ENCODE data around the gene SAMD10. TPM values are rescaled to one million over a fixed set of nuclear protein-coding genes. Genes with fewer than 3 reads are reported as not detected.
"Not testable (repeated sequence)": the region's sequence is repeated elsewhere in the genome, so short reads cannot be mapped to it uniquely, and the experiment has no call there.

Gene SAMD10
- polyA plus RNA-seq, 3 donors = 2.0 to 2.7 (median 2.6) TPM

DNA sequence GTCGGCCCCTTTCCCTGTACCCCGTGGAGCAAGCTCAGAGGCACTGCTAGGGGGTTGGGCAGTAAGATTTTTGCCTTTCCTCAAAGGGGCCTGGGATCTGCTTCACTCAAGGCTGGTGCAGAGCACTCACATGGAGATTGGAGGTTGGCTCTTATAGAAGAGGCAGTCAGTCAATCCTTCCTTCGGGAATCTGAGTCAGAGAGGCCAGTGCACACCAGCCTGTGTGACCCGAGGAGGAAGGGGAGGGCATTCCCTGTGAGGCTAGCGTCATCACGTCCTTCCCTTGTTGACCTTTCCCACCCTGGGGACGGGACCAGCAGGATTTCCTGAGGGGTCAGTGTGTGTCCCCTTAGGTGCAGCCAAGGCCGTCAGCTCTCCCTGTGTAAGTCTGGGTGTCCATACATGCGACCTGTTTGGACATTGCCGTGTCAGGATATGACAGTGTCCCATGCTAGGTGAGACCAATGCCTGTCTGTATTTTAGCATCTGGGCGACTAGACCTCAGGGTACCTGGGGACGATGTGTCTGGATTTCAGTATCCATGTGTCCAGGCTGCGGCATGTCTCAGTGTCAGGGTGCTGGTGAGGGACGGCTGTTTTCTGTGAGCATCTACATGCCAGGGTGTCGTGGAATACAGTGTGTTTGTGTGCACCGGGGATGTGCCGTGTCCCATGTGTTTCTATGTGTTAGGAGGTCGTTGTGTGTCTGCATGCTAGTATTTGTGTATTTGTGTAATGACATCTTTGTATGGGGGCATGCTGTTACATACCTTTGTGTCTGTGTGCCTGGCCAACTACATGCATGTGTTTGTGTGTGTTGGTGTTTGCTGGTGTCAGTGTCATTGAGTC, 6.9 kb downstream of the SAMD10 start:
- WGBS, 3 donors = 64 to 69% (median 68%) methylated on average over 18 of the region's 18 CpGs
- H3K27ac ChIP-seq (ENCODE audit: low read depth, low read length) = no peak overlapping the region

DNA sequence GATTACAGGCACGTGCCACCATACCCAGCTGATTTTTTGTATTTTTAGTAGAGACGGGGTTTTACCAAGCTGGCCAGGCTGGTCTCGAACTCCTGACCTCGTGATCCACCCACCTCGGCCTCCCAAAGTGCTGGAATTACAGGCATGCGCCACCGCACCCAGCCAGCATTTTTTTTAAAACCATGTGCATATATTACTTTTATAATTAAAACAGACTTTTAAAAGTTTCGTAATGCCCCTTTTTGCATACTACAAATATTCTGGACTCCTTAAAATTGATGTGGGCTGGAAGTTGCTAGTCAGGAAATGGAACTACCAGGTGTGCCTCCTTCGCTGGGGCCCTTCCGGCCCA, 7.5 kb downstream of the SAMD10 start:
- not testable (repeated sequence) for H3K27ac ChIP-seq (ENCODE audit: low read depth, low read length)
- 65 to 83% (median 76%) methylated on average over 10 of the region's 10 CpGs for WGBS, 3 donors

DNA sequence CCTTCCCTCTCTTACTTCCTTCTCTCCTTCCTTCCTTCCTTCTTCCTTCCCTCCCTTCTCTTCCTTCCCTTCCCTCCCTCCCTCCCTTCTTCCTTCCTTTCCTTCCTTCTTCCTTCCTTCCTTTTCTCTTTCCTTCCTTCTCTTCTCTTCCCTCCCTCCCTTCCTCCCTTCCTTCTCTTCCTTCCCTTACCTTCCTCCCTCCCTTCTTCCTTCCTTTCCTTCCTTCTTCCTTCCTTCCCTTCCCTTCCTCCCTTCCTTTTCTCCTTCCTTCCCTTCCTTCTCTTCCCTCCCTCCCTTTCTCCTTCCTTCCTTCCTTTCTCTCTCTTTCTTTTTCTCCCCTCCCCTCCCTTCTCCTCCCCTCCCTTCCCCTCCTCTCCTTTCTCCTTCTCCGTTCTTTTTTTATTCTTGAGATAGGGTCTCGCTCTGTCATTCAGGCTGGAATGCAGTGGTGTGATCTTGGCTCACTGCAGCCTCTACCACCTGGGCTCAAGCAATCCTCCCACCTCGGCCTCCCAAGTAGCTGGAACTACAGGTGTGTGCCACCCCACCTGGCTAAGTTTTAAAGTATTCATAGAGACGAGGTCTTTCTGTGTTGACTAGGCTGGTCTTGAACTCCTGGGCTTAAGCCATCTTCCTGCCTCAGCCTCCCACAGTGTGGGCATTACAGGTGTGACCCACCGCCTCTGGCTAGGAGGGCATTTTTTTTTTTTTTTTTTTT, 8.6 kb downstream of the SAMD10 start:
- no peak overlapping the region for H3K27ac ChIP-seq (ENCODE audit: low read depth, low read length)
- 89 to 92% (median 91%) methylated on average over 5 of the region's 5 CpGs for WGBS, 3 donors

DNA sequence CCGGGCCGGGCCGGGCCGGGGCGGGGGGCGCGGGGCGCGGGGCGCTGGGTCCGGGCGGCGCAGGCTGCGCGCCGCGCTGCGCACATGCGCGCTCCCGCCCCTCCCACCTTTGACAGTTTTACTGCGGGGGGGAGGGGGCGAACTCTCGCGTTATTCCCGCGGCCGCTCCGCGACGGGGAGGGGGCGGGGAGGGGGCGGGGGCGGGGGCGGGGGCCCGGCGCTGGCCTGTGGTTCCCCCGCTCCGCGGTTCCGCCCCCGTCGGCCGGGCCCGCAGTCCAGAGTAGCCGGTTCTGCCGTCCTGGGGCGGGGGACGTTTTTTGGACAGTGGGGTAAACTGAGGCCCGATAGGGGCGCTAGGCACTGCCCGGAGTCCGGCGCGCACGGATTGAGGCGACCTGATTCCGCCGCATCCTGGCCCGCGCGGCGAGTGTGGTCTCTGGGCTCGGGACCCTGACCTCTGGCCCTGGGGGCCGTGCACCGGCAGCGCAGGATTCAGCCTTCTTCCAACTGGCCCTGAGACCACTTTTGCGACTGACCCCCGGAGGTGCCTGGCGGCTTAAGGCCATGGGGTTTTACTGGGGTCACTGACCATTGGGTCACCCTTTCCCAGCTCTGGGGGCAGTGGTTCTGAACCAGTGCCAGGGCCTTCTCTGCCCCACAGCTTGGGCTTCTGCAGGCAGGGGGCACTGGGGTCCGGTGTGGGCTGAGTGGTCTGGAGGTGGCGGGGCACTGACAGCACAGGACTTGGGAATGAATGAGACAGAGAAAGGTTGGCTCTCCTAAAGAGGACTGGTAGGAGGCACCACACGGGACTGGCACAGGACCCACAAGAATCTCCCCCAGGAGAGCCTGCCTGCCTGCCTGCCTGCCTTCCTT, 9.4 kb downstream of the SAMD10 start, which contains the start of gene ZNF512B:
Gene ZNF512B (minus strand): TSS at position 93 of the 876 bp plus-strand sequence. CDS start 1,980 bp downstream, outside the sequence.
- H3K27ac ChIP-seq (ENCODE audit: low read depth, low read length) = no peak within 1 kb of the TSS
- 4 to 7% (median 7%) methylated on average over 25 to 51 of the region's 73 CpGs for WGBS, 3 donors

DNA sequence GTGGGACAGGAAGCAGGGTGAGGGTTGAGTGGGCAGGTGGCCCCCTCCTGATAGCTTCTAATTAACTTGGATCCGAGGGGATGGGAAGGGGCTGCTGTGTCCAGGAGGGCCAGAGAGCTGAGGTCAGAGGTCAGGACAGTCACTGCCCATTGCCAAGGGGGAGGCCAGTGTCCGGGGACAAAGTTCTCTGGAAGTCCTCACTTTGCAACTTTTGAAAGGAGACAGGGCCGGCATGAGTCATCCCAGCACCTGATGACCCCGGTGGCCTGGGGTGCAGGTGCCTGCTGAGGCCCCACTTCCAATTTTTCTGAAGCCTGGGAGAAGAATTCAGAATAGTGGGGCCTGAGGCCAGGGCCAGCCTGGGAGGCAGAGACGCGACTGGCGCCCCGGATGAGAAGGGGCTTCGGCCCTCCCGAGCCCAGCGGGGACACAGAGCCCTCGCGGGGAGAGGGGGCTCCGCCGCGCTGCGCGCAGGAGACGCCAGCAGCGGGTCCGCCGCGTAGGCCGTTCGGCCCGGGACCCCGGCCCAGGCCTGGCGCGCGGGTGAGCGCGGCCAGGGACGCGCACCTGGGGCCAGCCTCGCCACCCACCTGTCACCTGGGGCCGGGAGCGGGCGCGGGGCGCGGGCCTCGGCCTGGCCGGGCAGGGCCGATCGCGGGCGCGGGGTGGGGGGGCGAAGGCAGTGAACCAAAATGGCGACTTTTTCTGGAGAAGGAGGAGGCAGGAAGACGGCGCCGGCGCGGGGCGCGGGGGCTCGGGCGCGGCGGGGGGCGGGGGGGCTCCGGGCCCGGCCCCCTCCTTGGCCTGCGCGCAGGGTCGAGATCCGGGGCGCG, 10.3 kb downstream of the SAMD10 start:
- WGBS, 3 donors = 1 to 3% (median 2%) methylated on average over 39 to 68 of the region's 70 CpGs
- H3K27ac ChIP-seq (ENCODE audit: low read depth, low read length) = no peak overlapping the region

DNA sequence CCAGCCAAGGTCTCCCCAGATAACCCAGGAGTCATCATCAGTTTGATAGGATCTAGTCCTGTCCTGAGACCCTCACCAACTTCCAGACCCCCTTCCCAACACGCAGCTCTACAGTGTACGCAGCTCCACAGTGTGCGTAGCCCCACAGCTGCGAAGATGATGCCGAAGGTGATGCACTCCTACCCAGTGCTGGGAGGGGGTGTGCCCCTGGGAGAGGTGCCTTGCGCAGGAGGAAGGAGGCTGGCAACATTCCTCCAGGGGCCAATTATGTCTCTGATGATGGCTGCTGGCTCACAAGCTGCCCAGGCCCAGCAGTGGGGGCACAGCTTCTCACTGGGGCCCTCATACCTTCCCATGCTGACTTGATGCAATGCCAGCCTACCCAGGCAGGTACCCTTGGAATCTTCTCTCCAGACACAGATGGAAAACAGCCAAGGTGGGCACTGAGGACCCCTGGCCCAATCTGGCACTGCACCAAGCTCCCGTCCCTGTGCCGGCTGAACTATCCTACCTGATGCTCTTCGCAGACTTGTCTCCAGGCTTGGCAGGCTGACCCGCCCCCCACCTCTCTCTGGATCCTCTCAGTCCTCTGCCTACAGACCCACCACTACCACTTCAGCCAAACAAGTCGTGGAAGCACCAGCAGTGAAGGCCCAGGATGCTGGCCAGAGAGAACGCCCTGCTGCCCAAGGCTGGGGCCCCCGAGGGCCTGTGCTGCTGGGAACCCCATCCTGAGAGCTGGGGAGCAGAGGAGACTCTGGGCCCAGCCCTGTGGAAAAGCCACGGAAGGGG, 11.1 kb downstream of the SAMD10 start:
- 71 to 78% (median 77%) methylated on average over 14 of the region's 14 CpGs for WGBS, 3 donors
- no peak overlapping the region for H3K27ac ChIP-seq (ENCODE audit: low read depth, low read length)

DNA sequence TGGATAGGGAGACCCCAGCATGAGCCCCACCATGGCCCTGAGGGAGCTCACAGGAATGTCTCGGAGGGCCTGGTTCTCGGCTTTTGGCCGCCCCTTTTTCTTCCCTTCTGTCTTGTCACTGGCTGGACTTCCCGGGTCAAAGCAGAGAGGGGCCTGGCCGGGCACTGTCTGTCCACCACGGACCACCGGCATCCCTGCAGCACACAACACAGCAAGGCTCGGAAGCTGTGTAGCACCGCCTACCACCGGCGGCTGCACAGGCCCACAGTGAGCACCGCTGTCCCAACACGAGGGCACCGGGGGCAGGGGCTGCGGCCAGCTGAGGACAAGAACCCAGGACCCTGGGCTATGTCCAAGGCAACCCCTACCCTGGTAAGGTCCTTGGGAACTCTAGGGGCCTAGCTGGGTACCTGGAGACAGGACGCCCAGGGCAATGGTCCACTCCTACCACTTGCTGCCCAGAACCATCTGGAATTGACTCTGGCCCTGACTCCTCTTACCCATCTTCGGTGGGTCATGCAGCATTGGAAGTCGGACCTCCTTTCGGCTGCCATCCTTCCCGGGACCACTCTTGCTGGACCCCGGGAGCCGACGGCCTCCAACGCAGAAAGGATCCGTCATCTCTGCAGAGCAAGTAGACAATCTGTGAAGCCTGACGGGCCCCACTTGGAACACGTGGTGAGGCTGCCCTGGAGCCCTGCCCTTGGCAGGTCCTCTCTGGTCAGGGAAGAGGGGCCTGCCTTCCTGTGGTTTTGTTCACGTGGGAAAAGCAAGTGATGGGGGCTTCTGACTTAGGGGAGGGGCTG, 11.9 kb downstream of the SAMD10 start:
- WGBS, 3 donors = 90 to 92% (median 92%) methylated on average over 28 of the region's 28 CpGs
- no peak overlapping the region for H3K27ac ChIP-seq (ENCODE audit: low read depth, low read length)

DNA sequence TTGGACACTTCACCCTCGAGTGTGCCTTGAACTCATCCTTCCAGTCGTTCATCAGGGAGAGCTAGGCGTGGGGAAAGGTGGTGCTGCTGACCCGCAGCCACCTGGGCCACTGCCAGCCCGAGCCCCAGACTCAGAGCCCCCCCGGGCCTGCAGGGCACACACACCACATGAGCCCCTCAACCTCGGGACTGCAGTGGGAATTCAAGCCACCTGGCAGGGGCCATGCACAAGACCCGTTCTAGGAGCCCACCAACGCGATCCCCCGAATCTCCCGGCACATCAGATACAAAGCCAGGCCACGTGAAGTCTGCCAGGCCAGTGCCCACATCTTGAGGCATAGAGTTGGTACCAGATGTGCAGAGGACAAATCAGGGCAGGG, 12.5 kb downstream of the SAMD10 start:
- H3K27ac ChIP-seq (ENCODE audit: low read depth, low read length) = no peak overlapping the region
- 91 to 96% (median 94%) methylated on average over 13 of the region's 13 CpGs for WGBS, 3 donors

DNA sequence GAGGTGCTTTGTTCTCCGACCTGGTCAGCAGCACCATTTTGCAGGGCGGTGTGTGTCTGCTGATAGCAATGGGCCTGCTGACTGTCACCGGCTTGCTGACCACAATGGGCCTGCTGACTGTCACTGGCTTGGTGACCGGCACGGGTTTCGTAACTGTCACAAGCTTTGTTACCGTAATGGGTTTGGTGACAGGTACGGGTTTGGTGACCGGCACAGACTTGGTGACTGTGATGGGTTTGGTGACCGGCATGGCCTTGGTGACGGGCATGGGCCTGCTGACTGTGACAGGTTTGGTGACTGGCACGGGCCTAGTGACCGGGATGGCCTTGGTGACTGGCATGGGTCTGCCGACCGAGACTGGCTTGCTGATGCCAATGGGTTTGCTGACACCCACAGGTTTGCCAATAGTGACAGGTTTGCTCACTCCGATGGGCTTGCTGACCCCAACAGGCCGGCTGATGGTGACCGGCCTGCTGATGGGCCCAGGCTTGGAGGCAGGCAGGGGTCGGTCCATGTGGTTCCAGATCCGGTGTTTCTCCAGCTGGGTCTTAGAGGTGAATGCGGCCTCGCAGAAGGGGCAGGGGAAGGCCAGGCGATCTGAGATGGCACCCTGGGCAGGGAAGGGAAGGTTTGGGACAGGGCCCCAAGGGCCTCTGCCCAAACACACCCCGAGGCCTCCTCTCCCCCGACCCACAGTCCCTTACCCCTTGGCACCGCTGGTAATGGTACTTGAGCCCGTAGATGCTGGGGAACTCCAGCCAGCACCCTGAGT, 13.1 kb downstream of the SAMD10 start:
- H3K27ac ChIP-seq (ENCODE audit: low read depth, low read length) = no peak overlapping the region
- 94 to 97% (median 94%) methylated on average over 26 to 27 of the region's 27 CpGs for WGBS, 3 donors

DNA sequence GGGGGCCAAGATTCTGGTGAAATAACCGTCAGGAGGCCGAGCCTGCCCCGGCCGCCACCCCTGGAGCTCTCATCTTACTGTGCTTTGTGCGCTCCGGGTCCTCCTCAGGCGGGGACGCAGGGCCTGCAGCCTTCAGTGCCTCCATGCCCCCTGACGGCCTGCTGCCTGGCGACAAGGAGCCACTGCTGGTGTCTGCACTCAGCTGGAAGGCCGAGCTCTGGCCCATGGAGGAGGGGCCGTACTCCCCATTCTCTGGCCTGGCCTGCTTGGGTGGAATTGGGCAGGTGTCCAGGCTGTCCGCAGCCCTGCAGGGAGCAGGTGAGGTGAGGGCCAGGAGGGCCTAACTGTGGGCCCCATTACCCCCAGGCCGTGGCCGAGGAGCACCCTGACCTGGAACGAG, 15.0 kb downstream of the SAMD10 start:
- 96 to 97% (median 97%) methylated on average over 14 to 16 of the region's 16 CpGs for WGBS, 3 donors
- H3K27ac ChIP-seq (ENCODE audit: low read depth, low read length) = no peak overlapping the region

DNA sequence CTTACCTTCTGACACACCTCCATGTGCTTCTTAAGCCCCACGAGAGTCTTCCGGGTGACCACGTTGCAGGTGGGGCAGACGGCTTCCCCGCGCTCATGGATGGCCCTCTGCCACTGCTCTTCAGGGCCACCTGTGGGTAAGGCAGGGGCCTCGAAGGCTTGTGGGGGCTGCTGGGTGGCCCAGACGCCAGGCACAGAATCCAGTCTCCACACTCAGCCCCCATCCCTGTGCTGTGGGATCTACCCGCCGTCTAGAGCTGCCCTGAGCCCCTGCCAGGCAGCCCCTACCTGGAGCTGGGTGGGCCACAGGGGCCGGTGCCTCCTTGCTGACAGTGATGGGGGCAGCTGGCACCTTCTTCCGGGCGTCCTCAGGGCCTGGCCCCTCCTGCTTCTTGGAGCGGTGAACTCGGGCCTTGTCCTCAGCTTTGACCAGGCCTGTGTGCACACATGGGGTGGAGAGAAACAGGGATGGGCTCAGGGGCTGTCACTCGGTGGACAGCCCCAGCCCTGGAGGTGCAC, 15.6 kb downstream of the SAMD10 start:
- WGBS, 3 donors = 93 to 97% (median 96%) methylated on average over 15 to 16 of the region's 16 CpGs
- H3K27ac ChIP-seq (ENCODE audit: low read depth, low read length) = no peak overlapping the region

DNA sequence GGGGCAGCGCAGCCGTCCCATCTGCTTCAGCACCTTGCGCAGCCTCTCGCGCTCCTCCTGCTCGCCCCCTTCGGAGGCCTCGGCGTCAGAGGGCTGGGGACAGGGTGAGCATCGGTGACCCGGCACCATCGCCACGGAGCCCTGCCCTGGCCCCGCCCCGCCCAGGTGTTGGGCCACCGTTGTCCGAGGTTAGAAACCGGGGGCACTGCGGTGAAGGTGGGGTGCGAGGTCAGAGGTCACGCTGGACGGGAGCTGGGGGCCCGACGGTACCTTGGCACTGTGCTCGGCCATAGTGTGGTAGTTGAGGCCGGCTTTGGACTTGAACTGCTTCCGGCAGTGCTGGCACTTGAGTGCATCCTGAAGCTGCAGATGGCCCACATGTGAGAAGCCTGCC, 16.1 kb downstream of the SAMD10 start:
- WGBS, 3 donors = 88 to 95% (median 95%) methylated on average over 21 to 27 of the region's 27 CpGs

DNA sequence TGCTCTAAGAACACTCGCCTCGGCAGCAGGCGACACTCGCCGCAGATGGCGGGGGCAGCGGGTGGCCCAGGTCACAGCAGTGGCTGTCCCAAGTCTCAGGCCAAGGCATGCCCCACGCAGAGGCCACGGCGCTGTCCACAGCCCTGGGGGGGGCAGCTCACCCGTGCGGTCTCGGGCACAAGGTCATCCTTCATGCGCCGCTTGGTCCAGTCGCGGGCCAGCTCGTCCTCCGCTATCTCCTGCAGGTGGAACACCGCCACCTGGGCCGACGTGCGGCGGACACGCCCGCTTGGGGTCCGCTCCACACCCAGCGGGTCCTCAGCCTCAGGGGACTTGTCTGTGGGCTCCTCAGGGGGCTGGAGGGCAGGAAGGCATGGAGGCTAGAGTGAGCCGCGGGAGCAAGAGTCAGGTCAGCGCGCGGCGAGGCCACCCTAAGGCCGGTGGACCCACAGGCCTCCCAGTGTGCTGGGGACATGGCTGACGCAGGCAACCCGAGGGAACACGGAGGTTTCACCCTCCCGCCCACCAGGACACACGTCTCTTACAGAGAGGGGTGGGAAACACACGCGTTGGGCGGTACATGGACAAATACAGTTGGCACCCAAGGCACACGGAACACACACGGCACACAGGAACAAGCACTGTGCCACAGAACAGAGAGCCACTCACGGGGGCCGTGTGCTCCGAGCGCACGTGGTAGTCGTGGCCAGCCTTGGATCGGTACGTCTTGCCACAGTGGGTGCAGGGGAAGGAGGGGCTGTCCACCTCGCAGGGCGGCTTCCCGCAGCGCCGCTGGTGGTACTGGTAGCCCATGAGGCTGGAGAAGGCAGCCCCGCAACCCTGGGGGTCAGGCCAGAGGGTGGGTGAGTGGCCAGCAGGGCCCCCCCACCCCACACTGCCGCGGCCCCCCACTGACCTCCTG, 16.8 kb downstream of the SAMD10 start:
- H3K27ac ChIP-seq (ENCODE audit: low read depth, low read length) = no peak overlapping the region
- 94 to 97% (median 95%) methylated on average over 60 to 61 of the region's 61 CpGs for WGBS, 3 donors

More for the DNA sequence above, 16.1 kb downstream of the SAMD10 start:
- no peak overlapping the region for H3K27ac ChIP-seq (ENCODE audit: low read depth, low read length)

DNA sequence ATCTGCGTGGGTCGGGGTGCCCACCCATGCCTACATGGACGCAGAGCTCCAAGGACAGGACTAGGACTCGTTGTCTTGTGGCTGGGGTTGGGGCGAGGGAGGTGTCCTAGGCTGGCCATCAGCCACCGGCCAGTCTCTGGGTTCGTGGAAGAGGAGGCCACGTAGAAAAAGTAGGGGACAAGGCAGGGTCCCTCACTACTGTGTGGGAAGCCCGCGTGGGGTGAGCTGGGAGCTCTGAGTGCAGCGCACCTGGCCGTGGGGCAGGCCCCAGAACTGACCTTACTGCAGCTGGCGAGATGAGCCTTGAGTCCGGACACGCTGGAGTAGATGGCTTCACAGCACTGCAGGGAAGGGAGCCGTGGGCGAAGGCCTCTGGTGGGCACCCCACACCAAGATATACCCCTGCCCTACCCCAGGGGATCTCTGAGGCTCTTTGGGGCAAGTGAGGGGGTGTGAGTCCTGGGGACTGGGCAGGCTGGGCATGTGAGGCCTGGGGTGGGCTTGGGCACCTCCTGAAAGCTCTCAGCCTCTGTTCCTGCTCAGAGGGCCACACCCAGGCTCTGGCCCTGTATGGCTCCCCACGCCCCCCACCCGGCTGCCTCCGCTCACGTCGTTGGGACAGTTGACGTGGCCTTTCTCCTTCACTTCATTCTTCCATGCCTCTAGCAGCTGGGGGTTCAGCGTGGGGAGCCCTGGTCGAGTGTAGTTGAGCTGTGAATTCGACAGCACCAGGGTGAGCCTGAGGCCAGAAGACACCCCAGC, 17.6 kb downstream of the SAMD10 start:
- H3K27ac ChIP-seq (ENCODE audit: low read depth, low read length) = no peak overlapping the region
- WGBS, 3 donors = 87 to 93% (median 90%) methylated on average over 25 to 26 of the region's 26 CpGs
